PC-9 (cell line): ENCODE data around the gene ARHGAP26. TPM values are rescaled to one million over a fixed set of nuclear protein-coding genes. Genes with fewer than 3 reads are reported as not detected.

Experiments used
- BruUV-seq: library from RNA; stranded (reverse); fragments of 400-500 nt; replicated peaks from 2 replicates; lab custom pipeline; 2021; lab: Mats Ljungman, UMichigan
- CTCF ChIA-PET: fragments of 300-600 bp; sonication (Branson Sonifier 250); formaldehyde crosslinking; loops from one replicate; lab custom pipeline; 2022; ENCODE audit warnings: antibody characterized with exemption; lab: Charles Lee
- POLR2A ChIA-PET: fragments of 300-600 bp; sonication (Branson Sonifier 250); formaldehyde crosslinking; loops from one replicate; lab custom pipeline; 2022; ENCODE audit warnings: antibody characterized with exemption; ENCODE audit not compliant: unreplicated experiment; lab: Charles Lee
- DNase-seq, 2 experiments: peaks; one replicate each; pipeline versions ENCODE4 v3.0.0 to v3.0.0-alpha.2; 2015 to 2022; ENCODE audit warnings: mixed read lengths in 1 of 2
- H2AFZ ChIP-seq: fragments of 200-600 bp; sonication (generic); 2 replicates; pipeline ENCODE4 v1.8.1; 2017; ENCODE audit warnings: antibody characterized with exemption
- H3F3A ChIP-seq: fragments of 200-600 bp; sonication (generic); 2 replicates; pipeline ENCODE4 v1.8.1; 2017; ENCODE audit warnings: antibody characterized with exemption, mild to moderate bottlenecking, low read depth; ENCODE audit not compliant: insufficient read depth
- H3K27ac ChIP-seq: fragments of 200-600 bp; sonication (generic); 2 replicates; pipeline ENCODE4 v1.6.1; 2016; ENCODE audit warnings: mixed run types
- H3K27me3 ChIP-seq: fragments of 200-600 bp; sonication (generic); 2 replicates; pipeline ENCODE4 v1.6.1; 2016; ENCODE audit warnings: low read depth, mixed run types; ENCODE audit not compliant: insufficient read depth
- H3K36me3 ChIP-seq: fragments of 200-600 bp; sonication (generic); 2 replicates; pipeline ENCODE4 v1.6.1; 2016; ENCODE audit warnings: low read depth, mixed run types
- H3K4me1 ChIP-seq: fragments of 200-600 bp; sonication (generic); replicated peaks from 2 replicates; pipeline ENCODE4 v1.6.1; 2016; ENCODE audit warnings: mixed run types; ENCODE audit not compliant: insufficient read depth
- H3K4me2 ChIP-seq: fragments of 200-600 bp; sonication (generic); 2 replicates; pipeline ENCODE4 v1.6.1; 2017; ENCODE audit warnings: mixed run types
- H3K4me3 ChIP-seq: fragments of 200-600 bp; sonication (generic); 2 replicates; pipeline ENCODE4 v1.6.1; 2016; ENCODE audit warnings: mixed run types
- H3K79me2 ChIP-seq: fragments of 200-600 bp; sonication (generic); 2 replicates; pipeline ENCODE4 v1.6.1; 2017; ENCODE audit warnings: low read depth, mixed run types
- H3K9me2 ChIP-seq: fragments of 200-600 bp; sonication (generic); 2 replicates; pipeline ENCODE4 v1.8.1; 2017; ENCODE audit warnings: mild to moderate bottlenecking; ENCODE audit not compliant: insufficient read depth
- H3K9me3 ChIP-seq: fragments of 200-600 bp; sonication (generic); 2 replicates; pipeline ENCODE4 v1.8.1; 2016; ENCODE audit warnings: low read depth; ENCODE audit not compliant: insufficient read depth
- H4K20me1 ChIP-seq: fragments of 200-600 bp; sonication (generic); 2 replicates; pipeline ENCODE4 v1.8.1; 2017; ENCODE audit not compliant: insufficient read depth
- EZH2 ChIP-seq: fragments of 200-600 bp; sonication (generic); IDR thresholded peaks from 2 replicates; pipeline ENCODE4 v1.8.0; 2017; ENCODE audit warnings: antibody characterized with exemption, low read depth
- intact Hi-C: fragments of 100-400 bp; cut with micrococcal nuclease; formaldehyde crosslinking; loops from one replicate; pipeline ENCODE4 v1.10.0; 2022; ENCODE audit not compliant: unreplicated experiment
- total RNA-seq: library from RNA; stranded (reverse); gene quantifications from 2 replicates; pipeline ENCODE4 v1.2.3, GENCODE V29; 2021
- TF ChIP-seq, protein P1 (sequence below): fragments of 200-600 bp; sonication (generic); conservative IDR thresholded peaks from 2 replicates; pipeline ENCODE4 v1.6.1; 2017; ENCODE audit warnings: mixed run types, antibody characterized with exemption, mild to moderate bottlenecking, moderate library complexity

Gene ARHGAP26
- total RNA-seq, 1 experiment from 2014 or later = 29.7 TPM

DNA sequence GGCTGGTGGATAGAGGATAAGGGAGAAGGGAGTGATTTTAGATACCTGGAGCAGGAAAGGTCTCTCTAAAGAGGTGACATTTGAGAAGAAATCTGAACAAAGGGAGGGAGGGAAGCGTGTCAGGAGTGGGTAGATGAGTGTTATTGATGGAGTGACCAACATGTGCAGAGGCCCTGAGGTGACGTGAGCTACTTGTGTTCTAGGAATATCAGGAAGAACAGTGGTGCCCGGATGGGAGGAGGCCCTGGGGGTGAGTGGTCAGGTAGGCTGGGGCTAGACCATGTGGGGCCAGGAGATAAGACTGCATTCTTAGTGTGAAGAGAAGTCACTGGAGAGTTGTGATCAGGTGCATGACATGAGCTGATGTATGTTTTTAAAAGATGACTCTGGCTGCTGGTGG, 256.2 kb downstream of the ARHGAP26 start:
- H2AFZ ChIP-seq = no peak overlapping the region
- H3K27ac ChIP-seq = no peak overlapping the region
- TF ChIP-seq, protein P1, sequence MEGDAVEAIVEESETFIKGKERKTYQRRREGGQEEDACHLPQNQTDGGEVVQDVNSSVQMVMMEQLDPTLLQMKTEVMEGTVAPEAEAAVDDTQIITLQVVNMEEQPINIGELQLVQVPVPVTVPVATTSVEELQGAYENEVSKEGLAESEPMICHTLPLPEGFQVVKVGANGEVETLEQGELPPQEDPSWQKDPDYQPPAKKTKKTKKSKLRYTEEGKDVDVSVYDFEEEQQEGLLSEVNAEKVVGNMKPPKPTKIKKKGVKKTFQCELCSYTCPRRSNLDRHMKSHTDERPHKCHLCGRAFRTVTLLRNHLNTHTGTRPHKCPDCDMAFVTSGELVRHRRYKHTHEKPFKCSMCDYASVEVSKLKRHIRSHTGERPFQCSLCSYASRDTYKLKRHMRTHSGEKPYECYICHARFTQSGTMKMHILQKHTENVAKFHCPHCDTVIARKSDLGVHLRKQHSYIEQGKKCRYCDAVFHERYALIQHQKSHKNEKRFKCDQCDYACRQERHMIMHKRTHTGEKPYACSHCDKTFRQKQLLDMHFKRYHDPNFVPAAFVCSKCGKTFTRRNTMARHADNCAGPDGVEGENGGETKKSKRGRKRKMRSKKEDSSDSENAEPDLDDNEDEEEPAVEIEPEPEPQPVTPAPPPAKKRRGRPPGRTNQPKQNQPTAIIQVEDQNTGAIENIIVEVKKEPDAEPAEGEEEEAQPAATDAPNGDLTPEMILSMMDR = no peak
- no peak for TF ChIP-seq EZH2
- ChIA-PET CTCF (no interaction called here), POLR2A (no interaction called here)
- no peaks in the 10 kb centered on the region for H3K36me3 ChIP-seq
- no peaks in the 10 kb centered on the region for H3K27me3 ChIP-seq
- BruUV-seq = no TSS peak
- H3K9me3 ChIP-seq = no peaks in the 10 kb centered on the region
- no peaks in the 10 kb centered on the region for H3F3A ChIP-seq
- H4K20me1 ChIP-seq = no peaks in the 10 kb centered on the region; the same call in 1 of the 2 replicates
- H3K9me2 ChIP-seq = no peaks in the 10 kb centered on the region
- intact Hi-C loops = no loop called here
- no peaks in the 10 kb centered on the region for H3K79me2 ChIP-seq
- no peak for DNase-seq
- H3K4me1 ChIP-seq = no peaks in the 10 kb centered on the region
- H3K4me3 ChIP-seq = no peak overlapping the region
- H3K4me2 ChIP-seq = no peak overlapping the region

DNA sequence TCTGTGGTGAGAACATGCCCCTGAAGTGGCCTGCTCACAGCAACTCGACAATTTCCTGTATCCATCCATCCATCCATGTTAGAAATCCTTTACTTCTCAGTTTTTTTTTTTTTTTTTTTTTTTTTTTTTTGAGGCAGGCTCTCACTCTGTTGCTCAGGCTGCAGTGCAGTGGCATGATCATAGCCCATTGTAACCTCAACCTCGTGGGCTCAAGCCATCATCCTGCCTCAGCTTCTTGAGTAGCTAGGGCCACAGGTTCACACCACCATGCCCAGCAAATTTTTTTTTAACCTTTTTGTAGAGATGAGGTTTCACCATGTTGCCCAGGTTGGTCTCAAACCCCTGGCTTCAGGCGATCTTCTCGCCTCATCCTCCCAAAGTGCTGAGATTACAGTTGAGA, 259.1 kb downstream of the ARHGAP26 start:
- H3K4me3 ChIP-seq = no peak overlapping the region
- intact Hi-C loops = no loop called here
- H3K9me2 ChIP-seq = no peaks in the 10 kb centered on the region
- no peak overlapping the region for H3K4me2 ChIP-seq
- BruUV-seq = no TSS peak
- no peaks in the 10 kb centered on the region; the same call in 1 of the 2 replicates for H4K20me1 ChIP-seq
- no peaks in the 10 kb centered on the region for H3K4me1 ChIP-seq
- H3F3A ChIP-seq = peaks cover 4% of the 10 kb centered on the region
- ChIA-PET CTCF (no interaction called here), POLR2A (no interaction called here)
- no peaks in the 10 kb centered on the region for H3K36me3 ChIP-seq
- H2AFZ ChIP-seq = no peak overlapping the region
- no peak overlapping the region for H3K27ac ChIP-seq
- no peak for TF ChIP-seq EZH2
- TF ChIP-seq, protein P1 = no peak
- no peak for DNase-seq
- peaks cover 5% of the 10 kb centered on the region; the same call in 1 of the 2 replicates for H3K9me3 ChIP-seq
- H3K79me2 ChIP-seq = no peaks in the 10 kb centered on the region
- no peaks in the 10 kb centered on the region for H3K27me3 ChIP-seq

DNA sequence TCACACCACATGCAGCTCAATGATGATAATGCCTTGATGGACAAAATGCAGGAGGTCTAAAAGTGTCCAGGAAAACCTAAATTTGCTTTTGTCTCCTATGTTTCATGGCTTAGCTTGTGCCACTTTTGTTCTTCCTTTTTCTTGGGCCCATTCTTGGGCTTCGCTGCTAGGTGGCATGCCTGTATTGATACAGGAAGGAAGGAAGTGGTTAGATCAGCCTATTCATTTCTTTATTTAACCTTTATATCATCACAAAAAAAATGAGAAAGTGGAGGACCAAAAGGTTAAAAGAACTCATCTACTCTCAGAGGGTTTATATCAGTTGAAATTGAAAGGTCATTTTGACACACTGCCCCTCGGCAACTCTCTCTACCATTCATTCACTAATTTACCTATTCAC, 260.2 kb downstream of the ARHGAP26 start:
- H3K27me3 ChIP-seq = no peaks in the 10 kb centered on the region
- H3K27ac ChIP-seq = no peak overlapping the region
- BruUV-seq = no TSS peak
- no peaks in the 10 kb centered on the region; the same call in 1 of the 2 replicates for H4K20me1 ChIP-seq
- no peaks in the 10 kb centered on the region for H3K4me1 ChIP-seq
- TF ChIP-seq, protein P1 = no peak
- H3K4me2 ChIP-seq = no peak overlapping the region
- CTCF ChIA-PET = no interaction called here
- POLR2A ChIA-PET = no interaction called here
- H3K36me3 ChIP-seq = no peaks in the 10 kb centered on the region
- no peaks in the 10 kb centered on the region for H3K79me2 ChIP-seq
- intact Hi-C loops = no loop called here
- no peak for DNase-seq
- peaks cover 4% of the 10 kb centered on the region for H3F3A ChIP-seq
- no peaks in the 10 kb centered on the region for H3K9me2 ChIP-seq
- H2AFZ ChIP-seq = no peak overlapping the region
- peaks cover 5% of the 10 kb centered on the region; the same call in 1 of the 2 replicates for H3K9me3 ChIP-seq
- no peak overlapping the region for H3K4me3 ChIP-seq
